Activated T-cell treated with anti-CD3 and anti-CD28 coated beads, Interleukin-2, amount 50 U/mL, for 24 hours (primary cell): Measurements from ENCODE around the gene DUS2.
"Not testable (repeated sequence)": the region's sequence is repeated elsewhere in the genome, so short reads cannot be mapped to it uniquely, and the experiment has no call there.

Experiments used
- DNase-seq: peaks from one replicate; pipeline ENCODE4 v3.0.0-alpha.2; 2020
- H3K27ac Mint-ChIP-seq: 2 replicates; pipeline ENCODE4 v1.8.0; 2020; ENCODE audit warnings: mild to moderate bottlenecking, mixed read lengths
- H3K27me3 Mint-ChIP-seq: 2 replicates; pipeline ENCODE4 v1.8.0; 2020; ENCODE audit warnings: mixed read lengths
- H3K36me3 Mint-ChIP-seq: 2 replicates; pipeline ENCODE4 v1.8.0; 2020; ENCODE audit warnings: low read depth, mixed read lengths
- H3K4me1 Mint-ChIP-seq: 2 replicates; pipeline ENCODE4 v1.8.0; 2020; ENCODE audit warnings: low read depth, mixed read lengths
- H3K4me3 Mint-ChIP-seq: 2 replicates; pipeline ENCODE4 v1.8.0; 2020; ENCODE audit warnings: mild to moderate bottlenecking, moderate library complexity, mixed read lengths
- H3K9me3 Mint-ChIP-seq: 2 replicates; pipeline ENCODE4 v1.8.0; 2020; ENCODE audit warnings: mixed read lengths

DUS2 gene

DNA sequence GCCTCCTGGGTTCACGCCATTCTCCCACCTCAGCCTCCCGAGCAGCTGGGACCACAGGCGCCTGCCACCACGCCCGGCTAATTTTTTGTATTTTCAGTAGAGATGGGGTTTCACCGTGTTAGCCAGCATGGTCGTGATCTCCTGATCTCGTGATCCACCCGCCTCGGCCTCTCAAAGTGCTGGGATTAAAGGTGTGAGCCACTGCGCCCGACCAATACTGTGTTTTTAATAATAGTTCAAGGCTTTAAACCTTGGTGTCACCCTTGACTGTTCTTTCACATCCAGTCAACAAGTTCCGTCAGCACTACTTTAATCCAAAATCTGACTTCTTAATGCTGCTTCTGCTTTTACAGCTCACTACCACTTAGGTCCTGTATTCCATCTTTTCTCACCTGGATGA is 95.9 kb downstream of the DUS2 start:
- not testable (repeated sequence) for H3K4me3 Mint-ChIP-seq, H3K9me3 Mint-ChIP-seq, H3K27me3 Mint-ChIP-seq, DNase-seq
- Mint-ChIP-seq H3K4me1 (peaks cover 81% of the 10 kb centered on the region), H3K36me3 (peaks cover 15% of the 10 kb centered on the region), H3K27ac (peak overlapping the region; percentile 67)

DNA sequence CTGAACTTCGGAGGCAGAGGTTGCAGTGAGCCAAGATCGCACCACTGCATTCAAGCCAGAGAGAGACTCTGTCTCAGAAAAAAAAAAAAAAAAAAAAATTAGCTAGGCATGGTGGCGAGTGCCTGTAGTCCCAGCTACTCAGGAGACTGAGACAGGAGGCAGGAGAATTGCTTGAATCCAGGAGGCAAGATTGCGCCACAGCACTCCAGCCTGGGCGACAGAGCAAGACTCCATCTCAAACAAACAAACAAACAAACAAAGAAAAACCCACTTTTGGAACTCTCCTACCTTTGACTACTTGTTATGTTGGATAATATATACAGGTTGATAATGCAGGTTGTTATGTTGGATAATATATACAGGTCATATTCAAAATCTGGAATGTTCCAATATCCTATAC is 97.4 kb downstream of the DUS2 start:
- DNase-seq, H3K9me3 Mint-ChIP-seq, H3K27me3 Mint-ChIP-seq, H3K4me3 Mint-ChIP-seq: not testable (repeated sequence)
- peaks cover 71% of the 10 kb centered on the region for H3K4me1 Mint-ChIP-seq
- peaks cover 22% of the 10 kb centered on the region for H3K36me3 Mint-ChIP-seq
- peak overlapping the region; percentile 67 for H3K27ac Mint-ChIP-seq

DNA sequence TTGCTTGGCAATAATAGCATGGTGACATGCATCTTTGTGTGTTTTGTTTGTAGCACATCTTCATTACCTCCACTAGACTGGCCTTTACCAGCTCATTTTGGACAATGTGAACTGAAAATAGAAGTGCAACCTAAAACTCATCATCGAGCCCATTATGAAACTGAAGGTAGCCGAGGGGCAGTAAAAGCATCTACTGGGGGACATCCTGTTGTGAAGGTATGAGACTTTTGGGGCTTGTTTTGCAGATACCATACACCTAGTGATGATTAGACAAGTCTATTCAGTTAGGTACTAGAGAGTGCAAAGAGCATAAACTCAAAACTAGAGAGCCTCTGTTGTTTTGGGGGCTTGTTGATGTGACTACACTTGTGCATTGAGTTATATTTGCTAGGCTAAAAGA is 103.3 kb downstream of the DUS2 start:
- Mint-ChIP-seq H3K27ac (peak overlapping the region; percentile 50), H3K36me3 (peaks cover 65% of the 10 kb centered on the region)

GRCh38 chr16:68128577-68129305 is 105.7 kb downstream of the DUS2 start:
- H3K27ac Mint-ChIP-seq, result peak overlapping the region; percentile 80
- H3K4me1 Mint-ChIP-seq, result peaks cover 64% of the 10 kb centered on the region
- H3K9me3 Mint-ChIP-seq, result no peaks in the 10 kb centered on the region
- DNase-seq, result no peak
- no peaks in the 10 kb centered on the region for H3K27me3 Mint-ChIP-seq
- no peak overlapping the region for H3K4me3 Mint-ChIP-seq
- peaks cover 70% of the 10 kb centered on the region for H3K36me3 Mint-ChIP-seq

More for the DNA sequence above, 103.3 kb downstream of the DUS2 start:
- no peak overlapping the region for H3K4me3 Mint-ChIP-seq
- H3K27me3 Mint-ChIP-seq, result no peaks in the 10 kb centered on the region
- peaks cover 59% of the 10 kb centered on the region for H3K4me1 Mint-ChIP-seq
- DNase-seq, result no peak
- no peaks in the 10 kb centered on the region for H3K9me3 Mint-ChIP-seq
